Testis (tissue), 2 donors: Measurements from ENCODE around the gene RARA.

ENCODE experiments used
- POLR2A ChIP-seq: fragments of 450-650 bp; IDR thresholded peaks from one replicate; pipeline ENCODE4 v1.6.1; 2017; ENCODE audit warnings: antibody characterized with exemption, mild to moderate bottlenecking, moderate library complexity
- TF ChIP-seq, protein P1 (sequence below), 3 experiments: fragments of 450-650 bp in 2 of 3; fragments of 200-600 bp in 1 of 3; sonication (generic) in 1 of 3; IDR thresholded peaks; one replicate each; pipeline ENCODE4 v1.5.1; 2016 to 2019; ENCODE audit warnings: antibody characterized with exemption in 3 of 3, mild to moderate bottlenecking in 2 of 3, moderate library complexity in 1 of 3

DNA sequence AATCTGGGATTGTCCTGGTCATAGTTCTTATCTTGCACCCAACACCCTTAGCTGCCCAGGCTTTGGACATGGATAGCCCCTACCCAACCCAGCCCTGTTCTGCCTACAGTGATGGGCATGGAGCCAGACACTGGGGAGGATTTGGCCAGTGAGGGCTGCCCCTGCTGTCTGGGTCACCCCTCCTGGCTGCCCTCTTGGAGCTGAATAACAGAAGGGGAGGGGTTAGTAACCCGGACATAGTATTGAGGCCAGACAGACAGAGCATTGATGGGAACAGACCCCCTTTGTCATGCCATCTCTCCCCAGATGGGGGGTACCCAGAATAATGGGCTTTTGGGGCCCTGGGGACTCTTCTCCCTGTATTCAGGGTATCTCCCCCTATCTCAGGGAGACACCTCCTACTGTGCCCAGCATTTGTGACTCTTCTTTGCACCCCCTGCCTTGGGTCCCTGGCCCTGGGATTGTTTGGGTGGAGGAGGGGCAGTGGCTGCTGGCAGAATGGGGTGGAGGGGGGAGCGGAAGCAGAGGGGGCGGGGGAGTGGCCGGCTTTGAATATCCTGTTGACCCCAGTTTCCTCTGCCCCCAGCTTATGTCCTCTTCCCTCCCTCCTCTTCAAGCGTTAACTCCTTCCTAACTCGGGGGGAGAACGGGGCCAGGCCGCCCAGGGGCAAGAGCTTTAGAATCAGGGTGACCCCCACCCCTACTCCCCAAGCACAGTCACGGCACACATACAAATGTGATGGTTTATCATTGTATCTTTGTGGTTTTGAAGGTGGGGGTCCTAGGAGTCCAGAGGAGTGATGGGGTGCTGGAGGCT lies 38.5 kb downstream of the RARA start:
- TF ChIP-seq, protein P1, sequence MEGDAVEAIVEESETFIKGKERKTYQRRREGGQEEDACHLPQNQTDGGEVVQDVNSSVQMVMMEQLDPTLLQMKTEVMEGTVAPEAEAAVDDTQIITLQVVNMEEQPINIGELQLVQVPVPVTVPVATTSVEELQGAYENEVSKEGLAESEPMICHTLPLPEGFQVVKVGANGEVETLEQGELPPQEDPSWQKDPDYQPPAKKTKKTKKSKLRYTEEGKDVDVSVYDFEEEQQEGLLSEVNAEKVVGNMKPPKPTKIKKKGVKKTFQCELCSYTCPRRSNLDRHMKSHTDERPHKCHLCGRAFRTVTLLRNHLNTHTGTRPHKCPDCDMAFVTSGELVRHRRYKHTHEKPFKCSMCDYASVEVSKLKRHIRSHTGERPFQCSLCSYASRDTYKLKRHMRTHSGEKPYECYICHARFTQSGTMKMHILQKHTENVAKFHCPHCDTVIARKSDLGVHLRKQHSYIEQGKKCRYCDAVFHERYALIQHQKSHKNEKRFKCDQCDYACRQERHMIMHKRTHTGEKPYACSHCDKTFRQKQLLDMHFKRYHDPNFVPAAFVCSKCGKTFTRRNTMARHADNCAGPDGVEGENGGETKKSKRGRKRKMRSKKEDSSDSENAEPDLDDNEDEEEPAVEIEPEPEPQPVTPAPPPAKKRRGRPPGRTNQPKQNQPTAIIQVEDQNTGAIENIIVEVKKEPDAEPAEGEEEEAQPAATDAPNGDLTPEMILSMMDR (IDR thresholded peaks at IDR 0.05) = no peak
- TF ChIP-seq POLR2A = no peak
